ENCODE data around the gene PI4K2A.
"Not testable (repeated sequence)": the region's sequence is repeated elsewhere in the genome, so short reads cannot be mapped to it uniquely, and the experiment has no call there.

PI4K2A gene

GRCh38 chr10:97632949-97633884 is 7.3 kb upstream of the PI4K2A start, which contains the start of gene MORN4:
TSS of gene MORN4 (minus strand) at chr10:97633500. CDS start at chr10:97619653, 13,847 bp downstream.
- peak; percentile 97 for DNase-seq (ENCODE audit: low spot score)

- no peak for DNase-seq (ENCODE audit: low spot score)
These were observed 6.5 kb upstream of the PI4K2A start for GRCh38 chr10:97633921-97634320.

GRCh38 chr10:97635577-97635976 is 4.9 kb upstream of the PI4K2A start:
- DNase-seq (ENCODE audit: low spot score), result no peak

GRCh38 chr10:97639090-97639489 is 1.4 kb upstream of the PI4K2A start:
- DNase-seq (ENCODE audit: low spot score), result not testable (repeated sequence)

GRCh38 chr10:97640868-97641811 is 669 bp downstream of the PI4K2A start:
- DNase-seq (ENCODE audit: low spot score), result peak; percentile 73

GRCh38 chr10:97642471-97643159 is 2.1 kb downstream of the PI4K2A start:
- not testable (repeated sequence) for DNase-seq (ENCODE audit: low spot score)

- DNase-seq (ENCODE audit: low spot score), result no peak
These were observed 3.0 kb downstream of the PI4K2A start for GRCh38 chr10:97643441-97643985.

- no peak for DNase-seq (ENCODE audit: low spot score)
These were observed 4.5 kb downstream of the PI4K2A start for GRCh38 chr10:97644936-97645335.

- peak; percentile 23 for DNase-seq (ENCODE audit: low spot score)
These were observed 7.1 kb downstream of the PI4K2A start for GRCh38 chr10:97647556-97647955.

- peak; percentile 85 for DNase-seq (ENCODE audit: low spot score)
These were observed 8.3 kb downstream of the PI4K2A start for GRCh38 chr10:97648562-97649404.

GRCh38 chr10:97649405-97649750 is 8.9 kb downstream of the PI4K2A start:
- not testable (repeated sequence) for DNase-seq (ENCODE audit: low spot score)

- no peak for DNase-seq (ENCODE audit: low spot score)
These were observed 10.3 kb downstream of the PI4K2A start for GRCh38 chr10:97650726-97651125.

- DNase-seq (ENCODE audit: low spot score), result no peak
These were observed 11.3 kb downstream of the PI4K2A start for GRCh38 chr10:97651773-97652172.

GRCh38 chr10:97656777-97657176 is 16.3 kb downstream of the PI4K2A start:
- no peak for DNase-seq (ENCODE audit: low spot score)

- peak; percentile 60 for DNase-seq (ENCODE audit: low spot score)
These were observed 19.1 kb downstream of the PI4K2A start for GRCh38 chr10:97659589-97659988.

- DNase-seq (ENCODE audit: low spot score), result no peak
These were observed 23.9 kb downstream of the PI4K2A start for GRCh38 chr10:97664282-97664850.

GRCh38 chr10:97666992-97667391 is 26.5 kb downstream of the PI4K2A start:
- no peak for DNase-seq (ENCODE audit: low spot score)

- no peak for DNase-seq (ENCODE audit: low spot score)
These were observed 27.0 kb downstream of the PI4K2A start for GRCh38 chr10:97667463-97667862.

- DNase-seq (ENCODE audit: low spot score), result no peak
These were observed 29.1 kb downstream of the PI4K2A start for GRCh38 chr10:97669571-97669970.

All from AG20443 (cell line).